Stimulated activated CD4-positive, alpha-beta T cell treated with anti-CD3 and anti-CD28 coated beads, Interleukin-15, amount 100 ng/mL, for 48 hours (primary cell): ENCODE results near the gene ZNF593OS.

ENCODE experiments used
- DNase-seq, 2 donors: peaks; one replicate each; pipeline ENCODE4 v3.0.0-alpha.2; 2020; ENCODE audit warnings: low read depth in 2 of 2

Gene ZNF593OS

GRCh38 chr1:26171084-26172072 is at the start of gene ZNF593OS:
Gene ZNF593OS, minus strand, starts transcription at chr1:26171832. Its CDS starts 171 bp downstream, at chr1:26171661.
- no peak for DNase-seq

GRCh38 chr1:26221094-26221493 is 49.5 kb upstream of the ZNF593OS start:
- no peak for DNase-seq

GRCh38 chr1:26220199-26220912 is 48.7 kb upstream of the ZNF593OS start:
- DNase-seq, result no peak

GRCh38 chr1:26218906-26219494 is 47.4 kb upstream of the ZNF593OS start:
- DNase-seq, result no peak

- DNase-seq, result no peak
Observed at GRCh38 chr1:26215246-26215645, 43.6 kb upstream of the ZNF593OS start.

GRCh38 chr1:26213335-26213905 is 41.8 kb upstream of the ZNF593OS start:
- no peak for DNase-seq

- no peak for DNase-seq
Observed at GRCh38 chr1:26212726-26213125, 41.1 kb upstream of the ZNF593OS start.

- DNase-seq, result no peak
Observed at GRCh38 chr1:26210147-26210870, 38.7 kb upstream of the ZNF593OS start.

- DNase-seq, result no peak
Observed at GRCh38 chr1:26203642-26204318, 32.1 kb upstream of the ZNF593OS start.

GRCh38 chr1:26200413-26200812 is 28.8 kb upstream of the ZNF593OS start:
- no peak for DNase-seq

GRCh38 chr1:26197813-26198212 is 26.2 kb upstream of the ZNF593OS start:
- no peak for DNase-seq

- no peak for DNase-seq
Observed at GRCh38 chr1:26197301-26197700, 25.7 kb upstream of the ZNF593OS start.

GRCh38 chr1:26195805-26196204 is 24.2 kb upstream of the ZNF593OS start:
- no peak for DNase-seq

- no peak for DNase-seq
Observed at GRCh38 chr1:26191739-26192138, 20.1 kb upstream of the ZNF593OS start.

- no peak for DNase-seq
Observed at GRCh38 chr1:26190373-26190987, 18.8 kb upstream of the ZNF593OS start, which contains the start of gene CATSPER4. Gene CATSPER4, plus strand, starts transcription at chr1:26190602. Its CDS starts 26 bp downstream, at chr1:26190628.

- DNase-seq, result no peak
Observed at GRCh38 chr1:26189751-26190275, 18.2 kb upstream of the ZNF593OS start.

- no peak for DNase-seq
Observed at GRCh38 chr1:26189331-26189730, 17.7 kb upstream of the ZNF593OS start.

- DNase-seq, result no peak
Observed at GRCh38 chr1:26188477-26188876, 16.8 kb upstream of the ZNF593OS start.

- no peak for DNase-seq
Observed at GRCh38 chr1:26187882-26188281, 16.2 kb upstream of the ZNF593OS start.

GRCh38 chr1:26184883-26185282 is 13.3 kb upstream of the ZNF593OS start:
- no peak for DNase-seq
